NCI-H524 treated with DMSO at 0.1 percent for 48 hours (cell line): ENCODE data around the gene BBX.

ENCODE experiments used
- DNase-seq: peaks from one replicate; lab custom pipeline; 2025; lab: John Stamatoyannopoulos, UW

BBX gene

GRCh38 chr3:107522510-107523288 is at the start of gene BBX:
TSS of gene BBX (plus strand) at chr3:107522962. CDS start at chr3:107710461, 187,499 bp downstream.
- peak; percentile 89 for DNase-seq

GRCh38 chr3:107476462-107476861 is 46.3 kb upstream of the BBX start:
- no peak for DNase-seq

GRCh38 chr3:107487490-107487889 is 35.3 kb upstream of the BBX start:
- DNase-seq: no peak

- DNase-seq: no peak
Measured at GRCh38 chr3:107488942-107489341, 33.8 kb upstream of the BBX start.

- no peak for DNase-seq
Measured at GRCh38 chr3:107493134-107493533, 29.6 kb upstream of the BBX start.

- DNase-seq: no peak
Measured at GRCh38 chr3:107496855-107497254, 25.9 kb upstream of the BBX start.

GRCh38 chr3:107498646-107499045 is 24.1 kb upstream of the BBX start:
- DNase-seq: no peak

- no peak for DNase-seq
Measured at GRCh38 chr3:107506458-107506857, 16.3 kb upstream of the BBX start.

- DNase-seq: no peak
Measured at GRCh38 chr3:107508331-107508730, 14.4 kb upstream of the BBX start.

GRCh38 chr3:107512108-107512507 is 10.7 kb upstream of the BBX start:
- DNase-seq: no peak

- DNase-seq: no peak
Measured at GRCh38 chr3:107514453-107514852, 8.3 kb upstream of the BBX start.

- no peak for DNase-seq
Measured at GRCh38 chr3:107516475-107516874, 6.3 kb upstream of the BBX start.

- DNase-seq: no peak
Measured at GRCh38 chr3:107520535-107520934, 2.2 kb upstream of the BBX start.

- no peak for DNase-seq
Measured at GRCh38 chr3:107521469-107522059, 1.2 kb upstream of the BBX start.

GRCh38 chr3:107523289-107523538 is 452 bp downstream of the BBX start:
- DNase-seq: no peak

GRCh38 chr3:107523539-107524325 is 970 bp downstream of the BBX start:
- peak; percentile 57 for DNase-seq

- peak; percentile 23 for DNase-seq
Measured at GRCh38 chr3:107524326-107524840, 1.6 kb downstream of the BBX start.

- no peak for DNase-seq
Measured at GRCh38 chr3:107524841-107525643, 2.3 kb downstream of the BBX start.

- no peak for DNase-seq
Measured at GRCh38 chr3:107525644-107526305, 3.0 kb downstream of the BBX start.

GRCh38 chr3:107531917-107532469 is 9.2 kb downstream of the BBX start:
- no peak for DNase-seq

- no peak for DNase-seq
Measured at GRCh38 chr3:107540857-107541256, 18.1 kb downstream of the BBX start.
